ENCODE results near the gene PTPN20. TPM values are rescaled to one million over a fixed set of nuclear protein-coding genes. Genes with fewer than 3 reads are reported as not detected.

The PTPN20 gene
- total RNA-seq, 1 experiment from 2014 or later = 0.96 TPM

GRCh38 chr10:47030191-47030703, 119.0 kb downstream of the PTPN20 start:
- Mint-ChIP-seq H3K4me1 (no peaks in the 10 kb centered on the region), H3K27me3 (ENCODE audit: low read depth) (no peaks in the 10 kb centered on the region), H3K4me3 (no peak overlapping the region), H3K27ac (no peak overlapping the region), H3K36me3 (no peaks in the 10 kb centered on the region), H3K9me3 (no peaks in the 10 kb centered on the region)
- POLR2A ChIA-PET = no interaction called here
- TF ChIP-seq NFYB (CRISPR knock-in tag; conservative IDR thresholded peaks at IDR 0.05; ENCODE audit: low read depth) (no peak), ZMAT4 (CRISPR knock-in tag; IDR thresholded peaks at IDR 0.05) (no peak), ZSCAN18 (CRISPR knock-in tag; IDR thresholded peaks at IDR 0.05) (no peak)
- no peak for ATAC-seq
- CTCF ChIA-PET = interaction anchor here (1.4 to 3.4 kb wide), 5 partner anchors 18 to 282 kb away, joined by 3 to 27 read pairs (median 9); no protein-coding TSS in a partner anchor
- no peak for DNase-seq (ENCODE audit: low spot score)

DNA sequence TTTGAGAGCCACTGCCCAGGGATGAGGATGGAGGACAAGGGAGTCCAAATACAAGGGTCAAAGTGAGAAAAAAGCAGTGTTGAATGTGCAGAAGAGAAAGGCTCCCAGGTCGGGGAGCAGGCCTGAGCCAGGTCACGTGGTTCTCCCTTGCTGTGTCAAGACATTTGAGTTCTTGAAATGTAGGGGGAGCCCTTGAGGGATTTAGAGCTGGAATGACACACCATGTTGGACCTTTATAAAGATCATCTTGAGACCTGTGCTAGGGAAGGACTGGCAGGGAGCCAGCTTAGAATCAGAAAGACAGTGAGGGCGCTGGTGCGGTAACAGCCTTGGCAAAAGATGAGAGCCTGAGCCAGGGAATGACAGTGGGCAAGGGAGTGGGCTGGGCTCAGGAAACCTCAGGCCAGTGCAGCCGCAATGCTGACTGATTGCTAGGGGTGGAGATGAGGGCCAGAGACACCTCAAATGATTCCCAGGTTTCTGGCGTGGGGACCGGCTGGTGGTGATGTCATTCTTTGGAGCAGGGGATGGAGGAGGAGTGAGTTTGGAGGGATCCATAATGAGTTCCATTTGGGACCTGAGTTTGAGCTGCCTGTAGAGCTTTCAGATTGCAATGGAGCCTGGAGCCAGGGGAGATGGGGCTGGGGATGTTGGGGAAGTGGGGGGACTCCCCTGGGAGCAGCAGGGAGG, 120.1 kb downstream of the PTPN20 start:
- no peak overlapping the region for H3K27ac Mint-ChIP-seq
- H3K4me3 Mint-ChIP-seq = no peak overlapping the region
- H3K4me1 Mint-ChIP-seq = no peaks in the 10 kb centered on the region
- H3K27me3 Mint-ChIP-seq (ENCODE audit: low read depth) = no peaks in the 10 kb centered on the region
- no peaks in the 10 kb centered on the region for H3K36me3 Mint-ChIP-seq
- ATAC-seq (peak; percentile 80), DNase-seq (ENCODE audit: low spot score) (peak; percentile 14)
- CTCF ChIA-PET = interaction anchor here (0.7 to 3.4 kb wide), 12 partner anchors 9 to 281 kb away, joined by 3 to 27 read pairs (median 5); no protein-coding TSS in a partner anchor
- POLR2A ChIA-PET = no interaction called here
- H3K9me3 Mint-ChIP-seq = no peaks in the 10 kb centered on the region
- TF ChIP-seq ARID4B (CRISPR knock-in tag; IDR thresholded peaks at IDR 0.05; ENCODE audit: borderline replicate concordance) (no peak), IRF2 (CRISPR knock-in tag; IDR thresholded peaks at IDR 0.05; ENCODE audit: borderline replicate concordance, low read depth) (no peak), USF1 (CRISPR knock-in tag; IDR thresholded peaks at IDR 0.05) (peak; percentile 55; the same call in 1 of the 2 replicates)
- TF ChIP-seq, protein P1, sequence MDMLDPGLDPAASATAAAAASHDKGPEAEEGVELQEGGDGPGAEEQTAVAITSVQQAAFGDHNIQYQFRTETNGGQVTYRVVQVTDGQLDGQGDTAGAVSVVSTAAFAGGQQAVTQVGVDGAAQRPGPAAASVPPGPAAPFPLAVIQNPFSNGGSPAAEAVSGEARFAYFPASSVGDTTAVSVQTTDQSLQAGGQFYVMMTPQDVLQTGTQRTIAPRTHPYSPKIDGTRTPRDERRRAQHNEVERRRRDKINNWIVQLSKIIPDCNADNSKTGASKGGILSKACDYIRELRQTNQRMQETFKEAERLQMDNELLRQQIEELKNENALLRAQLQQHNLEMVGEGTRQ (CRISPR knock-in tag; IDR thresholded peaks at IDR 0.05) = peak; percentile 69

GRCh38 chr10:47031901-47032465, 120.8 kb downstream of the PTPN20 start:
- H3K4me1 Mint-ChIP-seq = no peaks in the 10 kb centered on the region
- no peak for ATAC-seq
- no peaks in the 10 kb centered on the region for H3K36me3 Mint-ChIP-seq
- H3K9me3 Mint-ChIP-seq = no peaks in the 10 kb centered on the region
- DNase-seq (ENCODE audit: low spot score) = no peak
- no peak overlapping the region for H3K4me3 Mint-ChIP-seq
- POLR2A ChIA-PET = no interaction called here
- CTCF ChIA-PET = interaction anchor here (0.7 to 3.4 kb wide), 11 partner anchors 8 to 280 kb away, joined by 3 to 27 read pairs (median 5); no protein-coding TSS in a partner anchor
- TF ChIP-seq ZNF138 (CRISPR knock-in tag; conservative IDR thresholded peaks at IDR 0.05) (no peak), HMGA2 (CRISPR knock-in tag; IDR thresholded peaks at IDR 0.05) (no peak), FOXJ3 (CRISPR knock-in tag; IDR thresholded peaks at IDR 0.05; ENCODE audit: borderline replicate concordance) (no peak), ATF6 (CRISPR knock-in tag; IDR thresholded peaks at IDR 0.05) (no peak), ZMAT4 (CRISPR knock-in tag; IDR thresholded peaks at IDR 0.05) (no peak), ZNF263 (CRISPR knock-in tag; IDR thresholded peaks at IDR 0.05; ENCODE audit: low read depth) (no peak)
- no peak overlapping the region for H3K27ac Mint-ChIP-seq
- no peaks in the 10 kb centered on the region for H3K27me3 Mint-ChIP-seq (ENCODE audit: low read depth)

All from WTC11 (cell line).